ENCODE data around the gene TPM2.

TPM2 gene

DNA sequence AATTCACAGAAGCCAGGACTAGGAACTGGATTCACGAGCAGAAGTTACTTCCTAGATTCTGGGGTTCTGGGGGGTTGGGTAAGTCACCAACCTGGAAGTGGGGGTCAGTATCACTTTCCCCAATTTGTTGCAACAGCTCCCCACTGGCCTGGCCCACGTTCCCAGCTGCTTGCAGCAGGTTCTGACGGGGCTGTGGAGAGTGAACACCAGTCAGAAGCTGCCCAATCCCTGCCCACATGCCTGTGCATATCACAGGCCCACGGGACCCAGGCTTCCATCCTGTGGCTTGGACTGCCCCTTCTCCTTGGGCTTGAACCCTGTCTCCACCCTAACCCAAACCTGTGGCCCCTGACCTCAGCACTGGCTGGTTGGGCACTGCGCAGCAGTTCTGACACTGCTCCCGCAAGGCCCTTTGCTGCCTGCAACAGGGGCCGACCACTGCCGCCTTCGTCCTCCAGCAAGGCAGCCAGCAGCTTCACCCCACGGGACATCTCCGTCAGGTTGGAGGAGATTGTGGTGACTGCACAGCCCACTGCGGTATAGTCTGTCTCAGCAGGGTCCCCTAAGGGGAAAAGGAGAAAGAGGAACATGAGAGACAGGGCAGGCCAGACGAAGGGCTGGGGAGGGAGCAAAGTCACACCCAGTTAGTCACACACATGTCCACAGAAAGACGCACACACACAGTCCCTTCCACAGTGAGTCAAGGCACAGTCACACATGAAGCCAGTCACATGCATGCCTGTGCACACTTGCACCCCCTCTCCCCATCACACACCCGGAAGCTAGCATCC is 29.2 kb upstream of the TPM2 start:
- no peak for DNase-seq (ENCODE audit: low read depth in 2 of 2)

DNA sequence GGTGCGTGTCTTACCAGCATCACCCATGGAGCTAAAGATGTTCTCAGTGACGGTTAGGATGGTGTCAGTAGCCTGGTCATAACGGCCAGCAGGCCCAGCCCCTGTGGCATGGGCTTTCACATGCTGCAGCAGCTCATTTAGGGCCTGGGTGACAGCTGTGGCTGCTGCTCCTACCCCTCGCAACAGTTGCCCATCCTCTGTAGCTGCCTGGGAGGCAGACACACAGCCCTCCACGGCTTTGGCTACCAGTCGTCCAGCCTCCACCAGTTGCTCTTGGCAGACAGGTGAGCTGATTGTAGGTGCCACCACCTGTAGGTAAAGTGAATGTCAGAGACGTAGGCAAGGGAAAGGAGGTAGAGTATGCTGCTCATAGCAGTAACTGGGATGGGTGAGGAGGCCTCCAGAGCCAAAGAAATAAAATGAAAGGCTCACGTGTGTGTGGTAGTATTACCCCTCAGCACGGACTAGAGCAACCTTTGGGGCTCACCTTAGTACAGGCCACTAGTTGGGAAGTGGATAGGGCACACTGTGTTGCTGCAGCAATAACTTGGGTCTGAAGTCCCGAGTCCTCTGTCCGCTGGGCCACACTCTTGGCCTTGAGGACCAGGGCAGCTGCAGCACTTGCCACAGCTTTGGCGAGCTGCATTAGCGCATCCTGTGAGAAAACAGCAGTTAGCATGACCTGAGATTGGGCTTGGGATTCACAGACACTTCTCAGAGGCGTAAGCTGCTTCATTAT is 27.6 kb upstream of the TPM2 start:
- no peak for DNase-seq (ENCODE audit: low read depth in 2 of 2)

DNA sequence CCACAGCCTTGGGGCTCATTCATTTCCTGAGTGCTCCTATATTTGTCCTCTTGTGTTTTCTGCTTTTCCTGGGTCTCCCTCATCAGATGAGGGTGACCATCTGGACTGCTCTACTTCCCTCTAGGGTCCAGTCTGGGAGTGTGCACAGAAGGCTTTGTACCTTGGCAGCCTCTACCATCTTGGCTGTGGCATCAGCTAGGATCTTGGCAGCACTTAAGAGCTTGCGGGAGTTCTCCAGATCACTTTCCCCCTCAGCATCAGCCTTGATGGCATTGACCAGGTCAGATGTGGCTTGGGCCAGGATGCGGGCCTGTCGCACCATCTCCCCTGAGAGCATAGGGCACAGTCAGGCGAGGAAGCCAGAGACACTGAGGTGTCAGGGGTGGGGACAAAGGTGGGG is 26.5 kb upstream of the TPM2 start:
- DNase-seq (ENCODE audit: low read depth in 2 of 2): no peak

DNA sequence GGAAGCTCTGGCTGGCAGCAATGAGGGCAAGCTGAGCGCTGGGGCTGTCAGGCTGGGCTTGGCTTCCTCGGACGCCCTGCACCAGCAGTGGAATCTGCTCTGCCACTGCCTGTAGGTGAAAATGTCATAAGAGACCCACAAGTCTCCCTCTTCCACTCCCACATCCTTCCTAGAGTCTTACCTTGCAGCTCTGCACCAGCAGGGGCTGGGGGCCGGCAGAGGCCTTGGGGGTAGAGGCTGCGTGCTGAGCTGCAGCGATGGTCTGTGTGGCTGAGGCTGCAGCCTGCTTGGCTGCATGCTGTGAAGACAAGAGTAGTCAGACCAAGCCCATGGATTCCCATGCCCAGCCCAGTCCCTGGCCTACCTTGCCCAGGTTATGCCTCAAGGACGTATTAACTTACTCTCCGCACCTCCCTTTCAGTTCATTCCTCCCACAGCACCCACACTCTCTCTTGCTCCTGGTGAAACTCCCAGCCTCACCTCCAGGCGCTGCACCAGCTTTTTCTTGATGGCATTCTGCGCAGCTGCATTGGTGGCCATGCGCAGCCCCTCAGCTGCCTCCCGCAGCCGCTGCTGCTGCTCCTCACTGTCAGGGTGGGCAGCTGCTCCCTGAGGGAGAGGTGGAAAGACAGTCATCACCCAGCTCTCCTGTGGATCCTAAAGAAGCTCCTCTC is 25.0 kb upstream of the TPM2 start:
- DNase-seq (ENCODE audit: low read depth in 2 of 2): no peak

DNA sequence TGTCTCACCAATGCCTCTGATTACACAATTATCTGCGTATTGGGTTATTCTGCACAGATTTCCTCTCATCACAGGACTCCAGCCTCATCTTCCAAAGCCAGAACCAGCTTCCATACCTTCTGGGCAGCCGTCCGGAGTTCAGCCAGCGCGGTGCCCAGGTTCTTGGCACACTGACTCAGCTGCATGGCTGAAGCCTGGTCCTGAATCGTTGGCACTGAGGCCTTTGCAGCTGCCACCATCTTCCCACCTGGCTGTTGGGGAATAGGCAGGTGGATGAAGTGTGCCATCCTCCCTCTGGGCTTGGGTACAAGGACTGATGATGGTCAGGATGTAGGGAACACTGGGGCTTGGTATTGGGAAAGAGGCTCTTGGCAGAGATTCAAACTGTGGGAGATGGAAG is 24.4 kb upstream of the TPM2 start:
- DNase-seq (ENCODE audit: low read depth in 2 of 2): no peak

DNA sequence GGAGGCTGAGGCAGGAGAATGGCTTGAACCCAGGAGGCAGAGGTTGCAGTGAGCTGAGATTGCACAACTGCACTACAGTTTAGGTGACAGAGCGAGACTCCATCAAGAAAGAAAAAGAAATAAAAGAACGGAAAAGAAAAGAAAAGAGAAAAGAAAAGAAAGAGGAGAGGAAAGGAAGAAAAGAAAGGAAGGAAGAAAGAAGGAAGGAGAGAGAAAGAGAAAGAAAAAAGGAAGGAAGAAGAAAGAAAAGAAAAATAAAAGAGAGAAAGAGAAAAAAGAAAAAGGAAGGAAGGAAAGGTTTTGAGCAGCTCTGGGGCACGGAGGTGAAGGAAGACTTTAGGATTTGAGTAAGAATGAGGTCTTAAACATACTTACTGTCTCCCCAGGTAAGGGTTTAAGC is 23.9 kb upstream of the TPM2 start:
- DNase-seq (ENCODE audit: low read depth in 2 of 2): no peak

DNA sequence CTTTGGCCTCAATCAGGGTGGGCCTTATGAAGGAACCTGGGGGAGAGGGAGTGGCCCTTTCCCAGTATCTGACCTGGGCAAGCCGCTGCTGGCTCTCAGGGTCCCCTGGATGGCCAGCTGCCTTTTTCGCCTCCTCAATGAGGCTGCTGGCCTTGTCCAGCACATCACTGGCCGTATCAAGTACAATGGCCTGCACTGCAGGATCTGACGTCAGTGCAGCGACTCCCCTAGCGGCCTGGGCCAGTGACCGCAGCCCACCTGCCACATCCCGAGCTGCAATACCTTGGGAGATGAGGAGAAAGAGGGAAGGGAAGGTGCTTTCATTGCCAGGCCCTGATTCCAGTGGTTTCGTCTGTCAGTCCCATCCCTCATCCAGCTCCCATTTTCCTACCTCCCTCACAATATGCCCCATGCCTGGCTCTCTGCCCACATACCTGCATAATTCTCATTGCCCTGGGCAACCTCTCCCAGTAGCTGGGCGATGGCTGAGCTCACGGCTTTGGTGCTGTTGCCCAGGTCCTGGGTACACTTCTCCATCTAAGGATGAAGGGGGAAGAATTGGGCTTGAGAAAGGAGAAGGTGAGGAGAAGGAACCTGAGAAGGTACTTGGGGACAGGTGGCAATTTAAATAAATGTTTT is 23.2 kb upstream of the TPM2 start:
- DNase-seq (ENCODE audit: low read depth in 2 of 2): no peak

DNA sequence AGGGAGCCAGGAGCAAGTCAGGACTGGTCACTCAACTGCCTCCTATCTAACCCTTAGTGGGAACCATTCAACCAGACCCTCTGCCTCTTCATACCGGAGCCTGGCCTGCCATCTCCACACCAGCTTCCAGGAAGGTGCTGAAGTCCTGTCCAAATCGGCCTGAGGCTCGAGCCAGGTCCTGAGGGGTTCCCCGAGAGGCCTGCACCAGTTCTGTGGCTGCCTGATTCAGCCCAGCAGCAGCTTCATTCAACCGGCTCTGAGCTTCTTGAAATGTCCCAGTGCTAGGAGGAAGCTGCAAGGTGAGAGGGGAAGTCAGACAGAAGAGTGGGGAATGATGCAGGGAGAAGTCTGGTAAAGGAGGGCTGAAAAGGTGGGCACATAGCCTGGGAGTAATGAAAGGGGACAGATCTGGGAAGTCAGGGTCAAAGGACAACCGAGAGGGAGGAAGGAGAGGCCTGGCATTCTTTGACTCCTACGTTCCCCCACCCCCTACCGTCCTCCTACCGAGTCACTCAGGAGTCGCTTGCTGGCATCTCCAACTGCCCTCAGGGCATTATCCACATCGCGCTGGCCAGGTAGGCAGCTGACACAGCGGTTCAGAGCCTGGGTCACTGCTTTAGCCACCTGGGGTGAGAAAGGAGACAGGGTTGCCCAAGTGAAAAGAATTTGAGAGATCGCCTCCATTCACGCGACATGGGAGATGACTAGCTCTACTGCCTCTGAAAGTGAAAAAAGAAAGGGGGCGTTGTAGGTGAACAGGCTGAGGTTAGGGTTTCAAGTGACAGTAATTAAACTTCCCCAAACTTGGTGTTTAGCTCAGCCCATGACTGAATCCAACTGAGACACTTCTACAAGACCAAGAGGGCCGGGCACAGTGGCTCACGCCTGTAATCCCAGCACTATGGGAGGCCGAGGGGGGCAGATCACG is 22.0 kb upstream of the TPM2 start:
- no peak for DNase-seq (ENCODE audit: low read depth in 2 of 2)

DNA sequence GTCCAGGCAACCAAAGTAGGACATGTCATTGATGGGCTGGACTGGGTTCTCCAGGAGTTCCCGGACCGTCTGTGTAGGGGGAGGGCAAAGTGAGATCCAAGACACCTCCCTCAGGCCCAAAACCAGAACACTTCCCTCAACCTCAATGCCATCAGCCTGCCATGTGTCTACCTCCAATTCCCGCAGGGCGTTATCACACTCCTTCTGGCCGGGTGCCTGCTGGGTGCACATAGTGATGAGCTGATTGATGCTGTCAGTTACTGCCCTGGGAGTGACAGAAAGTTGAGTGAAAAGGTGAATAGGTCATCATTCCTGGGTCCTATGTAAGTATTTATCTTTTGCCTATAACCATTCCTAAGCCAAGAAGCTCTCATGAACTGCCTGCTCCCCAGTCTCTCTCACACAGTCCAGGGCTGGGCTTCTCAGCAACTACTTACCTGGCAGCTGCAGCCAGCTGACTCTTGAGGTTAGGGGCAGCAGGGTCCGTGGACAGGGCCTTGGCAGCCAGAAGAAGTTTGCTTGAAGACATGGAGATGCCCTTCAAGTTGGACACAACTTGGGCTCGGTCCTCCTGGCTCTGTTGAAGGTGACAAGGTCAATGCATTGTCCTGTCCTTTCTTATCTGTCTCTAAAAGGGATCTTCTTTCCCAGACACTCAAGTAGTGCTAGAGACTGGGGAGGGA is 21.2 kb upstream of the TPM2 start:
- no peak for DNase-seq (ENCODE audit: low read depth in 2 of 2)

DNA sequence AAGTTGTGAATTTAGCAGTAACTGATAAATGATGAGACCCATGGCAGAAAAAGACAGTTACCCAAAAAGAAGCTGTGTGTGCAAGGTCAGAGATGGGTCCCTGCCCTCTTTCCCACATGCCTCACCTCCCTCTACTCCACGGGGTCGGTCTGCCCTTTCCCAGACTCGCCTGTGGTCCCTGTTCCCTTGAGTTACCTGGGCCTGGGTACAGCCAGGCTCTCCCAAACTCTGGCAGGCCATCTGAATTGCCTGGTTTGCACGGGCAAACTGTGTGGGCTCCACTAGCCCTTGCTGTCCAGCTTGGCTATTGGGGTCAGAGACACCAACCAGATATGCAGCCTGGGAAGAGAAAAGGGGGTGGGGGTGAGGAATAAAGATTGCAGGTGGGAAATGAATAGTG is 18.4 kb upstream of the TPM2 start:
- DNase-seq (ENCODE audit: low read depth in 2 of 2): no peak

DNA sequence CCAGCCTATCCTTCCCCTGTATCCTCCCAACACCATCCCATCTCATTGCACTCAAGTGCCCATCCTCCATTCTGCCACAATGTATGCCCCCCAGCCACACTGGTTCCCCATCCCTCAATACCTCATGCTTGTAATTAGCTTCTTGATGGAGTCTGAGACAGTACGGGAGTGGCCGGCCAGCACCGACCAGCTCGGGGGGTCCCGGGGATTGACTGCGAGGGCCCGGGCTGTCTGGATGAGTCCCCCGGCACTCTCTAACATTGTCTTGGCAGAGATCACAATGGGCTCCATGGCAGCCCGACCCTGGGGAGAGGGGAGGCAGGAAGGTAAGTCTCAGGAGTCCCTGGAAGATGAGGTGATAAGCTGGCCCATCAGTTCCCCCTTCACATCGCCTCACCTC is 17.2 kb upstream of the TPM2 start:
- DNase-seq (ENCODE audit: low read depth in 2 of 2): no peak

DNA sequence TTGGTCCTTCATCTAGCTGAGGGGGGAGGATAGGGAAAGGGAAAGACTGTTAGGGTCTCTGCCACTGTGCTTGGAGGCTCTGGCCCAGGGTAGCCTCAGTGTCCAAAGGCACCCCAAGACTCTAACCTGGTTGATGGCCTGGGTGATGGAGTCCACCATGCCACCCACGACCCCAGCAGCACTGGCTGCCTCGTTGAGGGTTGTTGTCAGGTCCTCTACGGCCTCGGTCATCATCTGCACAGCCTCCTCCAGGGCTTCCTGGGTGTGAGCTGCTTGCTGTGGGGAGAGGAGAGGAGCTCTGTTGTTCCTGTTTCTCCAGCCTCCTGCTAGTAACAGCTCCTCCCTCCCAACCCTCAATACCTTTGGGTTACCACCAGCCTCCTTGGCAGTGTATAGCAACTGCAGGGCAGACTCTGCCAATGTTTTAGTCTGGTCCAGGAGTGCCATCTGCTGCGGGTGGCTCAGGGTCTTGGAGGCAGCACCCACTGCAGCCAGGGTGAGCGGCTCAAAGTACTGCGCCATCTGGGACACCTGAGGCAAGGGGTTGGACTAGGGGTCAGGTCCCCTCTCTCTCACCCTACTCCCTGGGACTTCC is 16.2 kb upstream of the TPM2 start:
- DNase-seq (ENCODE audit: low read depth in 2 of 2): no peak

DNA sequence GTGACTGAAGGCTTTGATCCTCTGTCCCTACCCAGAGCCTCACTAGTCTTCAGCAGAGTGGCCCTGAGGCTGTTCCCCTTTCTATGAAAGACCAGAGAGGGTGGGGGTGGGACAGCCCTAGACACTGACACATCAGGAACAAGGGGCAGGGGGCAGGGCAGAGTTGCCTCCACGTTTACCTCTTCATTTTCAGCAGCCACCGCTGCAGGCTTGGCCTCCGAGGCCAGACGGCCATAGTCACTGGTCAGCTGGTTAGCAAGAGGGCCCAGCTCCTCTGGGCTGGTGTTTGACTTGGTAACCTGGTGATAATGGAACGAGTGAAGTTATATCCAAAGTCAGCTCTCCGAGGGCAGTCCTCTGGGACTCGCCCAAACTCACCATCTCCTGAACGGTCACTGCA is 15.6 kb upstream of the TPM2 start:
- no peak for DNase-seq (ENCODE audit: low read depth in 2 of 2)

DNA sequence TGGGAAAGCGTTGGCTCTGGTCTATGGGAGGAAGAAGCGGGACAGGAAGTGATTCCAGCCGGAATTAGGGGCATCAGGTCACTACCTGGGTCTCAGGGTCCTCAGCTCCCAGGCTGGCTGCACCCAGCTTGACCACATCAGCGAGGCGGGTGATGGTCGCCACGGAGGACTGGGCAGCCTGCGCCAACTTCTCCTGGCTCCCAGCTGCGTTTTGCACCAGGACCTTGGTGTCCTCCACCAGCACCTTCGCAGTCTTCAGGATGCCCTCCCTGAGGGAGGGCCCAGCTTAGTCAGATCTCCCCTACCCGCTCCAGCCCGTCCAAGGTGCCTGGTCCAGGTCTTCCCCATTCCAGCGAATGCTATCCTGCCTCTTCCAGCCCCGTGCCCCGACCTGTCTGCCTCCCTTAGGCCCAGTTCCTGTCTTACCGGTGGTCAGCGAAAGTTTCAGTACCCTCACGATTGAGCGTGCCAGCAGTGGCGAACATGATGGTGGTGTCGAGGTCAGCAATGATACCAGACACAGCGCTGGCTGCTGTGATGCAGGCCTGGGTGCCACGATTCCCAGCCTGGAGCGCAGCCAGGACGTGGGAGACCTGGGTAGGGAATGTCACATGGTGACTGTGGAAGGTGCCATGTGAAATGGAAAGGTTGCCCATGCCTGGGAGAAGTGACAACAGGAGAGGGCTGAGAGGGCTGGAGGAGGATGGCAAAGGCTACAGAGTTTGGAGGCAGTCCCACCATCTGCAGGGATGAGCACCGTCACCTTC is 14.4 kb upstream of the TPM2 start:
- no peak for DNase-seq (ENCODE audit: low read depth in 2 of 2)

DNA sequence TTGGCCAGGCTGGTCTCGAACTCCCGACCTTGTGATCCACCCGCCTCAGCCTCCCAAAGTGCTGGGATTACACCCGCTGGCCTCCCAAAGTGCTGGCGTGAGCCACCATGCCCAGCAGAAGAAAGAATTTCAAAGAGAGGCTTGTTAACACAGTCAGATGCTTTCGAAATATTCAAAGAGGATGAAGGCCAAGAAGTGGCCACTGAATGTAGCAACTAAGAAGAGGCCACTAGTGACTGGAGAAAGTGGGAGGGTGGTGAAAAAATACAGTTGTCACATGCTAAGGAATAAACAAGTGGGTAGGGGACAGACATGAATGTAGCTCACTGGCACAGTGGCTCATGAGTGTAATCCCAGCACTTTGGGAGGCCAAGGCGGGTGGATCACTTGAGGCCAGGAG is 13.0 kb upstream of the TPM2 start:
- DNase-seq (ENCODE audit: low read depth in 2 of 2): no peak

DNA sequence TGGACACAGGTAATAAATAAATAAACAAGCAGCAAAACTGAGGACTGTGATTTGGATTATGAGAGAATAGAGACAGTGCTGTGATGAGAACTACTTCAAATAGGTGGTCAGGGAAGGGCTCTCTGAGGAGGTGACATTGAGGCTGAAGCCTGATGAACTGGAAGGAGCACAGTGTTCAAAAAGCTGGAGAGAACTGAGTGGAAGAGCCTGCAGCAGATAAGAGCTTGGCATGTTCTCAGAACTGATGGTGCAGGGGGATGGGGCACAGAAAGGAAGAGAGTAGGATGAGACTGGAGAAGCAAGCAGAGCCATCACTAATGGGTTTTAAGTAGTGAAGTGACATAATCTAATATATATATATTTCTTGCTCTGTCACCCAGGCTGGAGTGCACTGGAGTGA is 11.2 kb upstream of the TPM2 start:
- DNase-seq (ENCODE audit: low read depth in 2 of 2): no peak

DNA sequence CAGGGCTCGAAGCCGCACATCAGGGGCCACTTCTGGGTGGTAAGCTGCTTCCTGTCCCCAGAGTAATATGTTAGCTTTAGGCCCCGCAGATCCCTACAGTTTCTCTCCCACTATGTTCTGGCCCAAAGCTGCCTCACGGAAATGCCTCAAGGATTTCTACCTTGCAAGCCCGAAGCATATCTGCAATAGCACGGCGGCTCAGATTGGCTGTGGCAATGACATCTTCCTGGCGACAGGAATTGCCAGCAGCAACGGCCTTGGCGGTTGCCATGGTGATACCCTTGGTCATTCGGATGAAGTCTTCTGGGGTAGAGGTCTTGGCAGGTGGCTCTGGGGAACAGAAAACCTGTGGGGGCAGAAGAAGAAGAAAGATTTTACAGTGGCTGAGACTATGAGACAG is 10.3 kb upstream of the TPM2 start:
- no peak for DNase-seq (ENCODE audit: low read depth in 2 of 2)

DNA sequence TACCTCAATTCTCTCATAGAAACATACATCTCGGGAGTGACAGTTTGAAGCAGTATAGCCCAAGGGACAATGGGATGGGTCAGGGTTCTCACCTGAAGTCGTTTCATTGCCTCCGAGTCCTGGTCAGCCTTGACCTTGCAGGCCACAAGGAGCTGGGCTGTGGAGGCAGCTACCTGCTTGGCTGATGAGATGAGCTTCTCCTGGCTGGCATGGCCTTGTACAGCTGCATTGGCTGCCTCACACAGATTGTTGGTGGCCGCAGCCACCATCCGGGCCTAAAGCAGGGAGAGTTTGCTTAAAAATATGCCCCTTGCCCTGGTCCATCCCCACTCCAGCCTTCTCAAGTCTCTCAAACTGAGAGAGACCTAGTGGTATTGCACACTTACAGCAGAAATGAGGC is 8.5 kb upstream of the TPM2 start:
- no peak for DNase-seq (ENCODE audit: low read depth in 2 of 2)

DNA sequence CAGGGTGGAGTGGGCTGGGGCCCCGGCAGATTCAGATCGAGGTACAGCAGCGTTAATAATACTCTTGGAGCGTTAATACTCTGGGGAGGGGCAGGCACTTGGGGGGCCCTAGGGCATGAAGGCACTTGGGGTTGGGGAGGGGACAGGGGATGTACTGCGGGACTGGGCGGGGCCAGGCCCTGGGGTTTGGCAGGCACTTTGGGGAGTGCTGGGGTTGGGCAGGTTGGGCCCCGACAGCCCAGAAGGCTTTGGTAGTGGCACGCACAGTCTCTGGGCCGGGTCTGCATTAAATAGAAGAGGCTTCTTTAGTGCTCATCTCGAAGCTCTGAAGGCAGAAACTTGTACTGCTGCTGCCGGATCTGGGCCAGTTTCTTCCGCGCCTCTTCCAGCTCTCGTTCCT is 7.8 kb upstream of the TPM2 start:
- DNase-seq (ENCODE audit: low read depth in 2 of 2): no peak

Measured in fibroblast of skin of left quadriceps (primary cell).